SU-DHL-6 (cell line): ENCODE data around the gene RBCK1.

Experiments used
- H2AFZ ChIP-seq: fragments of 200-600 bp; sonication (generic); 2 replicates; pipeline ENCODE4 v1.6.1; 2014; ENCODE audit warnings: low read depth, mild to moderate bottlenecking, moderate library complexity, mixed read lengths, antibody characterized with exemption, low read length; ENCODE audit not compliant: severe bottlenecking
- H3F3A ChIP-seq: fragments of 200-600 bp; shearing (Covaris generic); 2 replicates; pipeline ENCODE4 v1.6.0; 2016; ENCODE audit warnings: antibody characterized with exemption, mild to moderate bottlenecking; ENCODE audit not compliant: insufficient read depth
- H3K27ac ChIP-seq: fragments of 200-600 bp; sonication (generic); 2 replicates; pipeline ENCODE4 v1.5.1; 2016; ENCODE audit warnings: low read depth, mild to moderate bottlenecking, low read length, moderate library complexity, mixed read lengths
- H3K27me3 ChIP-seq: fragments of 200-600 bp; sonication (generic), shearing (Covaris generic); 2 replicates; pipeline ENCODE4 v1.6.0; 2014; ENCODE audit warnings: mild to moderate bottlenecking, low read length
- H3K36me3 ChIP-seq: fragments of 200-600 bp; sonication (generic); 2 replicates; pipeline ENCODE4 v1.6.1; 2014; ENCODE audit warnings: mild to moderate bottlenecking, low read length, mixed read lengths
- H3K4me2 ChIP-seq: fragments of 300-600, 200-600 bp; shearing (Covaris generic), sonication (generic); 2 replicates; pipeline ENCODE4 v1.6.0; 2014; ENCODE audit warnings: low read length, low read depth, mild to moderate bottlenecking; ENCODE audit not compliant: poor library complexity, severe bottlenecking
- H3K4me3 ChIP-seq: fragments of 200-600 bp; sonication (generic); 2 replicates; pipeline ENCODE4 v1.5.1; 2014; ENCODE audit warnings: antibody characterized with exemption, low read length, mild to moderate bottlenecking, mixed read lengths; ENCODE audit not compliant: insufficient read depth, poor library complexity, severe bottlenecking
- H3K79me2 ChIP-seq: fragments of 200-600 bp; sonication (generic); 2 replicates; pipeline ENCODE4 v1.6.1; 2014; ENCODE audit warnings: mild to moderate bottlenecking, low read length, moderate library complexity; ENCODE audit not compliant: insufficient read depth
- H3K9ac ChIP-seq: fragments of 200-600 bp; sonication (generic); 2 replicates; pipeline ENCODE4 v1.7.0; 2014; ENCODE audit warnings: mild to moderate bottlenecking, low read length
- H3K9me2 ChIP-seq: fragments of 200-600 bp; sonication (generic); replicated peaks from 2 replicates; pipeline ENCODE4 v1.6.1; 2014; ENCODE audit warnings: low read length; ENCODE audit not compliant: insufficient read depth
- H3K9me3 ChIP-seq: fragments of 200-600 bp; sonication (generic); 2 replicates; pipeline ENCODE4 v1.6.1; 2014; ENCODE audit warnings: low read length, mixed read lengths; ENCODE audit not compliant: insufficient read depth
- H4K20me1 ChIP-seq: fragments of 200-600 bp; sonication (generic); 2 replicates; pipeline ENCODE4 v1.6.1; 2014; ENCODE audit warnings: low read depth, mild to moderate bottlenecking, antibody characterized with exemption, low read length, moderate library complexity, mixed read lengths
- CTCF ChIP-seq: fragments of 200-600 bp; sonication (generic); IDR thresholded peaks from one replicate; pipeline ENCODE4 v1.5.1; 2017; ENCODE audit warnings: antibody characterized with exemption, mild to moderate bottlenecking, low read length, moderate library complexity; ENCODE audit not compliant: insufficient read depth, poor library complexity, severe bottlenecking
- EZH2phosphoT487 ChIP-seq: fragments of 200-600 bp; sonication (generic), shearing (Covaris generic); conservative IDR thresholded peaks from 2 replicates; pipeline ENCODE4 v1.6.1; 2018; ENCODE audit warnings: mild to moderate bottlenecking, antibody characterized with exemption, low read length, moderate library complexity, mixed read lengths

RBCK1 gene

GRCh38 chr20:402898-403581, 5.1 kb upstream of the RBCK1 start:
- Histone ChIP-seq H3K36me3 (no peaks in the 10 kb centered on the region), H2AFZ (no peak overlapping the region), H3K27ac (no peak overlapping the region), H3K27me3 (no peaks in the 10 kb centered on the region), H3K4me3 (no peak overlapping the region), H3K9me3 (no peaks in the 10 kb centered on the region), H3K4me2 (no peak overlapping the region), H3K9me2 (no peaks in the 10 kb centered on the region), H3K79me2 (no peaks in the 10 kb centered on the region), H3F3A (no peaks in the 10 kb centered on the region), H3K9ac (no peak overlapping the region), H4K20me1 (no peaks in the 10 kb centered on the region)
- TF ChIP-seq EZH2phosphoT487 (no peak), CTCF (no peak)

GRCh38 chr20:403582-403957, 4.5 kb upstream of the RBCK1 start:
- Histone ChIP-seq H3K9ac (no peak overlapping the region), H3K27me3 (no peaks in the 10 kb centered on the region), H4K20me1 (no peaks in the 10 kb centered on the region), H3K4me2 (no peak overlapping the region), H3K27ac (no peak overlapping the region), H3F3A (no peaks in the 10 kb centered on the region), H2AFZ (no peak overlapping the region), H3K36me3 (no peaks in the 10 kb centered on the region), H3K9me3 (no peaks in the 10 kb centered on the region), H3K9me2 (no peaks in the 10 kb centered on the region), H3K4me3 (no peak overlapping the region), H3K79me2 (no peaks in the 10 kb centered on the region)
- TF ChIP-seq CTCF (no peak), EZH2phosphoT487 (no peak)

GRCh38 chr20:404088-404487, 4.0 kb upstream of the RBCK1 start:
- Histone ChIP-seq H3K36me3 (no peaks in the 10 kb centered on the region), H3K9me3 (no peaks in the 10 kb centered on the region), H4K20me1 (no peaks in the 10 kb centered on the region), H3F3A (no peaks in the 10 kb centered on the region), H3K4me3 (no peak overlapping the region), H3K9ac (no peak overlapping the region), H3K27ac (no peak overlapping the region), H3K9me2 (no peaks in the 10 kb centered on the region), H3K27me3 (no peaks in the 10 kb centered on the region), H3K79me2 (no peaks in the 10 kb centered on the region; the same call in 1 of the 2 replicates), H3K4me2 (no peak overlapping the region), H2AFZ (no peak overlapping the region)
- no peak for TF ChIP-seq CTCF
- TF ChIP-seq EZH2phosphoT487: no peak
